NCI-H1105 (cell line): ENCODE measurements around the gene TGFB2.
A peak's percentile ranks its signal among the peaks of the same experiment; 100 is the strongest.

ENCODE experiments used
- DNase-seq: peaks from one replicate; lab custom pipeline; 2025; lab: John Stamatoyannopoulos, UW

Gene TGFB2

DNA sequence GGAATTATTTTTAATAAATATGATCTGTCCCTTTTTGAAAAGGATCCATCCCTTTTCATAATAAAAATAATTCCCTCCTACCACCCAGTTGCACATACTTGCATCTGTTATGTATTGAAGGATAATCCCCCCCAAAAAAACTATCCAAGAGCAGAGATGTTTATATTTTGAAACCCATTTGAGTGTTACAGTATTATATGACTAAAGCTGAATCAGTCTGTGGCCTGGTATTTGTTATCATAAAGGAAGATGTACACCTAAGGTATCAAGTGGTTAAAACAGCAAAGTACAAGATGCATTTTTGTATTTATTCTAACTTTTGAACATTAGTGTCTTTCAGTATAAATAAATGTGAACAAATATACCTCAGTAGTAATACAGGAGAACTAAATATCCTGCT, 12.7 kb upstream of the TGFB2 start:
- DNase-seq: no peak

DNA sequence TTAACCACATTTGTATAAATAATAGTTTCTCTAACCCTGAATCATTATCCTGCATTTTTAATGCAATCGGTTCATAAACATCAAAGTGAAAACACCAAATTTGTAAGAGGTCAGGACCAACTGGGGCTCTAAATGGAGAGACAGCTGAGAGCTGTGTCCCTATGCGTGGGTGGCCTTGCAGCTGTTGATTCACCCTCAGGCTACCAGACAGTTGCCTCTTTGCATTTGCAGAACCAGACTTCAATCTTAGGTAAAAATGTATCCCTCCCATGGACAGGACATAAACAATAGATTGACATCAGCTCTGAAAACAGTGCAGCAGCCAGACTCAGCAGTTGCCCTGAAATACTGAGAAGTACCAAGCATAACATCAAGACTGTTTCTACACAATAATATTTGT, 8.8 kb upstream of the TGFB2 start:
- DNase-seq: no peak

DNA sequence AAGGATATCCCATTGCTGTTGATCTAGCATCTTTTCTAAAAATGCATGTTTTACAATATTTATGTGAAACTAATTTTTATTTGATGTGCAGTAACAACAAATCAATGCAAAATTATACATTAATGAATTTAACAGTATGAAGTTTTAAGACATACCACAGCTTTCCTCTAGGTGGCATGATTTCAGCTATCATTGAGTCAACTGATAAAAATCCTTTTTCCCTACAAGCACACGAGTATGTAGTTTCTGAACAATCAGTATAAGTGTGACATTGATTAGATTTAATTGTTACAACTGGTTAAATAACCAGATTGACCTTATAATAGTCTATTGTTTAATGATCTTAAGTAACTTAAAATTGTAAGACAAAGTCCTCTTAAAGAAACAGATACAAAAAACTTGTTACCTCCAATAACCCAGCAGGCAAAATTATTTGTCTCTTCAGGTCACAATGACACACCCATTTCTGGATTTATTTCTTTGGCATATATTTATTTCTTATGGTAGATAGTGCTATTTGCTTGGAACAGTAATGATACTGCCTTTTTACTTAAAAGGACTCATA, 5.8 kb upstream of the TGFB2 start:
- peak; percentile 35 for DNase-seq

DNA sequence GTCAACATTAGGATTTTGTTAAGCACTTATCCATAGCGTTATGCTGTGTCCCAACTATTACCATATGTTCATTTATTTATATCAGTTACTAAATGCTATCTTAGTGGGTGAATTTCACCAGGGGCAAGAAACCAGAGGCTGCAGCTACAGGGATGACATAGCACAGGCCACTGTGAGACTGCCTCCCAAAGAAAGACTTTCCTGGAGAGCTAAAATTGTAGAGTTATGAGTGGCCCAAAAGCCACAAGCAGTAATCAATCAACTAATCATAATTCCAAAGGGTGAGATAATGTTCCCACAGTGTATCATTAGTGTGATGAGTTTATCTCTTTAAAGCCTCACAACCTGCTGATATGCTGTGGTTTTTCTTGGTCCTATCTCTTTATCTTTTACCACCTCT, 3.8 kb upstream of the TGFB2 start:
- DNase-seq: no peak

DNA sequence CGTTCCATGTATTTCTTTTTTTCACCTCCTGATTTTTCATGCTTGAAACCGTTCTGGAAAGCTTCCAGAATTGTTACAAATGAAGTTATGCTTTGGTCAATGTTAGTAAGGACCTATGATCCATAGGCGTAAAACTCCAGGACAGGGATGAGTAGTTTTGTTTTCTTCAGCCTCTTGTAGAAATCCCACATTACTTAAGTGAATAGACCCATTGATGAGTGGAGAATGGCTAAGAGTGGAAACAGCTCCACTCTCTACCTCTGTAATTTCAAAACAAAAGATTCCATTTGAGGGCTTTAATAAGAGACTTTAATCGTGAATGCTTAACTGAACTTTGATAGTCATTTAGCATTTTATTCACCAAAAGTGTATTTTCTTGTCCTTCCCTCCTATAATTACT, 3.0 kb upstream of the TGFB2 start:
- DNase-seq: no peak

DNA sequence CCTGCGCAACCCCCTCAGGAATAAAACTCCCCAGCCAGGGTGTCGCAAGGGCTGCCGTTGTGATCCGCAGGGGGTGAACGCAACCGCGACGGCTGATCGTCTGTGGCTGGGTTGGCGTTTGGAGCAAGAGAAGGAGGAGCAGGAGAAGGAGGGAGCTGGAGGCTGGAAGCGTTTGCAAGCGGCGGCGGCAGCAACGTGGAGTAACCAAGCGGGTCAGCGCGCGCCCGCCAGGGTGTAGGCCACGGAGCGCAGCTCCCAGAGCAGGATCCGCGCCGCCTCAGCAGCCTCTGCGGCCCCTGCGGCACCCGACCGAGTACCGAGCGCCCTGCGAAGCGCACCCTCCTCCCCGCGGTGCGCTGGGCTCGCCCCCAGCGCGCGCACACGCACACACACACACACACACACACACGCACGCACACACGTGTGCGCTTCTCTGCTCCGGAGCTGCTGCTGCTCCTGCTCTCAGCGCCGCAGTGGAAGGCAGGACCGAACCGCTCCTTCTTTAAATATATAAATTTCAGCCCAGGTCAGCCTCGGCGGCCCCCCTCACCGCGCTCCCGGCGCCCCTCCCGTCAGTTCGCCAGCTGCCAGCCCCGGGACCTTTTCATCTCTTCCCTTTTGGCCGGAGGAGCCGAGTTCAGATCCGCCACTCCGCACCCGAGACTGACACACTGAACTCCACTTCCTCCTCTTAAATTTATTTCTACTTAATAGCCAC, 696 bp downstream of the TGFB2 start:
- DNase-seq: peak; percentile 56

DNA sequence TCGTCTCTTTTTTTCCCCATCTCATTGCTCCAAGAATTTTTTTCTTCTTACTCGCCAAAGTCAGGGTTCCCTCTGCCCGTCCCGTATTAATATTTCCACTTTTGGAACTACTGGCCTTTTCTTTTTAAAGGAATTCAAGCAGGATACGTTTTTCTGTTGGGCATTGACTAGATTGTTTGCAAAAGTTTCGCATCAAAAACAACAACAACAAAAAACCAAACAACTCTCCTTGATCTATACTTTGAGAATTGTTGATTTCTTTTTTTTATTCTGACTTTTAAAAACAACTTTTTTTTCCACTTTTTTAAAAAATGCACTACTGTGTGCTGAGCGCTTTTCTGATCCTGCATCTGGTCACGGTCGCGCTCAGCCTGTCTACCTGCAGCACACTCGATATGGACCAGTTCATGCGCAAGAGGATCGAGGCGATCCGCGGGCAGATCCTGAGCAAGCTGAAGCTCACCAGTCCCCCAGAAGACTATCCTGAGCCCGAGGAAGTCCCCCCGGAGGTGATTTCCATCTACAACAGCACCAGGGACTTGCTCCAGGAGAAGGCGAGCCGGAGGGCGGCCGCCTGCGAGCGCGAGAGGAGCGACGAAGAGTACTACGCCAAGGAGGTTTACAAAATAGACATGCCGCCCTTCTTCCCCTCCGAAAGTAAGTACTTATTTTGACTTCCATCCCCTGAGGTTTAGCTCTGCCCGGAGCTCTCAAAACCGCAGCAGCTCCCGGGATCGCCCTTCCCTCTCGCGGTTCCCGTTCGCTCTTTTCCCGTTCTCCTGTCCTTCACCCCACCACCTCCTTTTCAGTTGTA, 1.5 kb downstream of the TGFB2 start:
- peak; percentile 43 for DNase-seq

DNA sequence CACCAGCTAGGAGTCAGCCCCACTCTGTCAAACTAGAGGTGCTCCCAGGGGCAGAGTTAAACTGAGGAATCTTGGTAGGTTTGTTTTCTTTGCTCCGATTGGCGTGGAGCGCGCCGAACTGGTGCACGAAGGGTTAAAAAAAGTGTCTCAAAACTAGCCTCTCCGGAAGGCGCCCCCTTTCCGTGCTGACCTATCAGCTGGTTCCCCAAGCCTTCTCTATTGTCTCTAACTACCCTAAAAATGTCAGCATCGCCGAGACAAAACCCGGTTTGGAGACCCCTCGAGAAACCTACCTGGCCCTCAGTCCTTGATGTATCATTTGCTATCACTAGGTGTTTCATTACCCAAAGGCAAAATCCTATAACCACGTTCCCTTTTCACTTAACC, 2.2 kb downstream of the TGFB2 start:
- no peak for DNase-seq

DNA sequence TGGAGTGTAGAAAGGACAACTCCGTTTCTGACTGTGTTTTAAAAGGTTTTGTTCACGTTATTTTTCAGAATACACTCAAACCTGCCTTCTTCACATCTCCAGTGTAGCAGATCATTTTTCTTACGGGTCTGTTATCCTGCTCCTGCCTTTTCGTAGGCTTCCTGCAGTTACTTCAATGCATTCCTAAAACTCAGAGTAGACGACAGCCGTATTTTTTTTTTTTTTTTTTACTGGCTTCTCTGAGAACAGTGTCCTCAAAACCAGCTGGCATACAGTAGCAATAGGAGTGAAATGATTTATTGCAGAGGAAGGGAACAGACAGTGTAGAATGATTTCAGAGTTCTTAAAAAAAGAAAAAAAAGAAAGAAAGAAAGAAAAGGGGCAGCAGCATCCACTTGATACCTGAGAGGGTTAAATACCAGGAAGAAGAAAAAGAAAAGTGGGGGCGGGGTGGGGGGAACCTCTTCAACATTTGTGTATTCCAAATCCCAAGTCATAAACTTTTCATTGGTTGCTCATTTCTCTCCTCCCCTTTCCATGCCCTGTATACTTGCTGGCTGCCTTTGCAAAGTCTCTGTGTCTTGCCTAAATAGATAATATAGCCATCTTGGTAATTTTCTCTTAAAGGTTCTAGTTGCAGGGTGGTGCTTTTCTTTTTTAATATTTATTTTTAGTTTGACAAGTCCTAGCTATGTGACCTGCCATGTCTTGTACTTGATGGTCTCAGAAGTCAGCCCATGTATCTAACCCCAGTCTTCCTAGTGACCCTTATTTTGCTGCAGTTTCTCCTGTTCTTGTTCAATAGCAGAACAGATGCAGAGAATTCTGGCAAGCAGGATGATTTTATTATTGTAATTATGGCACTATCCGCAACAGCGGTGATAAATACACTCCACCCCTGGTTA, 2.8 kb downstream of the TGFB2 start:
- peak; percentile 17 for DNase-seq

DNA sequence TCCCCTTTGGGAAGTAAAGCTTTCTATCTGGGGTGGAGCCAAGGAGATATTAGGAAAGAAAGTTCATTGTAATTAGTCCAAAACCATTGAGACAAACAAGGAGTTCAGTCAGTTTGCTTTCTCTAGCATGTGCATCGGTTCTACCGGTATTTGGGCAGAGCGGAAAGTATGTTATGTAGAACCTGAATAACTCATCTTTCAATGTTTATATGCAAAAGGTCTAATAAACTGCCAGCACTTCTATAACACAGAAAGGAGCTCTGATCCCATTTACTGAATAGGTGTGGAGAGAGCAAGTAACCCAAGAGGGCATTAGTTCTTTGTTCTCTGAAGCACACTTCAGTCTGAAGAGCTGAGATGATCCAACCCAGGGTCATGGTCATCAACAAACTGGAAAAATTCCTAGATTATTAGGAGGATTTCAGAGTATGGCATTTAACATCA, 3.5 kb downstream of the TGFB2 start:
- peak; percentile 36 for DNase-seq

DNA sequence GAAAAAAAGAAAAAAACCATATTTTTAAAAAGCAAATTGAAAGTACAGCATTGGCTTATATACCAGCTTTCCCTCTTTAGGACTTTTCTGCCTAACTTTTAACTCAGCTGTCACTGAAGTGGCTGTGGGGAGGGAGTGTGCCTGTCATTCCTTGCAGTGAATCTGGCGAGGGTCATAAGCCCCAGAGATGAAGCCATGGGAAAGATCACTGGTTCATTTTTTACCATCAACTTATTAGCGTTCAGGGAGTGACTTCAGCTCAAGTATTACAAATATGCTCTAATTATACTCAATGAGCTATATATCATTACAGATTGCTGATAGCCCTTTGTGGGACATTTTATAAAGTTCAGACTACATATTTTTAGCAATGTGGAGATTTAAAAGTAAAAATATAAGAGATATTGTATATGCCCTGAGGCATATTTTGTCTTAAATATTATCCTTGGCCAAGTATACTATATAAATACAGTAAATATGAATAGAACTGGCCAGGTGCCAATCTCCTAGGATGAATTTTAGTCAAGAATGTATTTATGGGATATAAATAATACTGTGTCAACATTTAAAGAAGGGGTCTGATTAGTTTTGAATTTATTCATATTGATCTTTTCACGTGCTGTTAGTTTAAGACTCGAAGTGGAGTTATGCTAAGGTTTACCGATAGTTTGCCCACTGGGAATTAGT, 4.4 kb downstream of the TGFB2 start:
- no peak for DNase-seq

DNA sequence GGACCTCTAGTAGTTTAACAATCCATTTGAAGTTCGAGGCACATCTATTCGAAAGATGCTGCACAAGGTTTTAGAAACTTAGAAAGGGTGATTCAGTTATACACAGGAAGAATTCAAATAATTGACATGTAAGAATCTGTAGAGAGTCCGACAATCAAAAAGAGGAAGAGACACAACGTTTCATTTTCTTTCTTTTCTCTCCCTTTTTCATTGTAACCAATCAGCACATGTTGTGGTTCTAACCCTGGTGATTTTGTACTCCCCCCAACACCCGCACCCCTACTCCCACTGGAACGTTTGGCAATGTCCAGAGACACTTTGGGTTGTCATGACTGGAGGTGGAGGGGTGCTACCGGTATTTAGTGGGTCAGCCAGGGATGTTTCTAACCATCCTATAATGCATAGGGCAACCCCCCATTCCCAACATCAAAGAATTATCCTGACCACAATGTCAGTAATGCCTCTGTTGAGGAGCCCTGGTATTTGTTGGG, 4.9 kb downstream of the TGFB2 start:
- no peak for DNase-seq

DNA sequence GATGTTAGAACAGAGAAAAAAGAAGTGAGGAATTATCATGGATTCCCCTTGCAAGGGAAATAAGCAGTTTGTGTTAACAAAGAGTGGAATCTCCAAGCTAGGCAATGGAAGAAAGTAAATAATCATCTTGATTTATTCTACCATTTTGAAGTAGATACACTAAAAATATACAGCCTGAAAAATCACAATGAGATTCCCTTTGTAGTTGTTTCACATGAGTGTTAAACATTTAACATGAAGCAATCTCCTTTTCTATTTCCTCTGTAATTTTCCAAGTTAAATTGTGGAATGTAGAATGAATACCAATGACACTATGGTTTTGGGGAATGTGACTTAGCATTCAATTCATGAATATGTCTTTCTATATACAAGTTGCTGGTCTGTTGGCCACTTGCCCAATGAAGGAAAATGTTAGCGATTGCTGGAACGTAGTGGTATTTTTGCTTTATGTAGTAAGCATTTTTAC, 5.7 kb downstream of the TGFB2 start:
- DNase-seq: no peak

DNA sequence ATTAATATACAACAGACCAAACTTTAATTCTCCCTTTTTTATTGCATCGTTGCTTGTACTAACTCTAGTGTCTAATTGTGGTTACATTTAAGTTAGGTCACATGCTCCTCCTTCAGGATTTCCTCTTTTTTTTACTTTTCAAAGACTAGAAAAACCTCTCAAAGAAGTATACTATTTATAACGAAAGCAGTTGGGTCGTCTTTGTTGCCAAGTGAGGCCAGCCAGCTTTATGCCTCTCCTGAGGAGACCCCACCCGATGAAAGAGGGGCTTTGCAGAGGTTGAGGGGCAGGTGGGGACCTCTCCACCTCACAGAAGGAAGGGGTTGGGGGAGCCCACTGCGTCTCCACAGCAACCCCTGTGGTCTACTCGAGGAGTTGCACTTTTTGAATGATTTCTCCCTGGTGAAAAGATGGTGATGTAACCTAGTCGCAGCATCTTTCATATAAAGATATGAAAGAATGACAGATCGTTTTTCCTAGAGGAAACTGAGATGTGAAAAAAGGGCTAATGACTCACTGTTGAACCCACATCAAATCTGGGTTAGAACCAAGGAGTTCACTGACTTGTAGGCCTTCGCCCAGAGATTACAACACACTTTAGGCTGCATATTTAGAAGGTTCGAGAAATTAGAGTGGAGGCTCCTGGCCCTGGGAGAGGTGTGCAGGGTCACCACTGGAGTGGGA, 6.4 kb downstream of the TGFB2 start:
- no peak for DNase-seq

DNA sequence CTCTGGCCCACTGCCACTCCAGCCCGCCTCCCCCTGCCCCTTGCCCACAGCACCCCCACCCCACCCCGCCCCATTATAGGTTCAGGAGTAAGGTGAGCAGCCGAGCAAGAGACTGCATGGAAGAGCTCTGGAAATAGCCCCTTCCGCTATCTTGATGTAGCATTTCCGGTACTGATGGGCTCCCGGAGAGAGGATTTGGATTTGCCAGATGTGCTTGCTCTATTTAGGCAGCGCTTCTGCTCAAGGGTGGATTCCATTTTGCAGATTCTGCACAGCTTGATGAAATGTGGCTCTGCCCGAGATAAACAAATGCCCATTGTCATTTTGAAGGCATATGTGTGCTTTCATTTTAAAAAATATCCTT, 6.9 kb downstream of the TGFB2 start:
- DNase-seq: no peak

DNA sequence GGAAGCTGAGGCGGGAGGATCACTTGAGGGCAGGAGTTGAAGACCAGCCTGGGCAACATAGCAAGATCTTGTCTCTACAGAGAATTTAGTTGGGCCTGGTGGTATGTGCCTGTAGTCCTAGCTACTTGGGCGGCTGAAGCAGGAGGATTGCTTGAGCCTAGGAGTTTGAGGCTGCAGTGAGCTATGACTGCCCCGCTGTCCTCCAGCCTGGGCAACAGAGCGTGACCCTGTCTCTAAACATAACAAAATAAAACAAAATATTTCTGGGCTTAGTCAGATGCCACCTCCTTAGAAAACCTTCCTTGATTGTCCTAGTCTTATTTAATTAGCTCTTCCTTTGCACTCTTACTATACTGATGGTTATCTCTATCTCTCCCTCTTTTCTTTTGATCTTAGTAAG, 8.5 kb downstream of the TGFB2 start:
- DNase-seq: no peak

DNA sequence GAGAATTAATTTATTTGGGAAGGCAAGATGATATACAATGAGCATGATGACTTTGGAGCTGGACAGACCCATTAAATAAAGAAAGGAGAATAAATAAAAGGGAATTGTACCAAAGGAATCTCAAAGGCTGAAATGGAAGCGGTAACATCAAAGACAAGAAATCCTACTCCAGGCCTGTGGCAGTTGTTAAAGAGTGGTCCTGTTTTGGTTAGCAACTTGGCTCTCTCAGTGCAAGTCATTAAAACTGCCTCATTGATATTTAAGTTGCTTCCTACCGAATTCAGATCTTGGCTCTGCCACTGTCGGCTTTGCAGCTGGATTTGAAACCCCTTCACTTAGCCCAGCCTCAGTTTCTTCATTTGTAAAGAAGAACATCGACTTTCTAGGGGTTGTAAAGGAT, 10.1 kb downstream of the TGFB2 start:
- no peak for DNase-seq

DNA sequence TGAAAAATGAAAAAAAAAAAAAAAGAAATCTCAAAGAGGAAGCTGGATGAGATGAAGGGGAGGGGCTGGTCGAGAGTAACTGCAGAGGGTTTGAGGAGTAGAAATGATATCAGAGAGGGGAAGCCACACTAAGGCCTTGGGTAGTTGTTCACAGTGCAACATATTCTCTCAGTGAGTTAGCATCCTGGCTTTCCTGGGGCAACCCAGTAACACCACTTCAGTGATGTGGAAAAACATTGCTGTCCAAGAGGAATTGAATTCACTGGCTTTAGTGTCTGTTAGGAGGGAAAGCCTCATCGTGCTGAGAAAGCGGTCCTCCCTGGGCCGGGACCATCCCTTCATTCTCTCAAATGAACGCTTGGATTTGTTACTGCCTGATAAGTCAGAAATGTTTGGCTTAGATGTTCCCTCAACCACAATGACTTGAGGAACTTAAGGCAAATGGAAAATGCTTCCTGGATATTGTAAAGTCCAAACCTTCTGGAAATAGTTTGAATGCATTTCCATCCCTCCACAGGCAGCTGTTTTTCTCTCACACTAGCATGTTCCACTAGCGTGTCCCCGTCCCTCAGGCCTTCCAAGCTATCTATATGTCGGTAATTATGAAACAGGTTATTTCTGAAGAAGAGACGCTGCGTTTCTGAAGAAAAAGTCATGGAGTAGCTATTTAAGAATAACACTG, 12.2 kb downstream of the TGFB2 start:
- no peak for DNase-seq

DNA sequence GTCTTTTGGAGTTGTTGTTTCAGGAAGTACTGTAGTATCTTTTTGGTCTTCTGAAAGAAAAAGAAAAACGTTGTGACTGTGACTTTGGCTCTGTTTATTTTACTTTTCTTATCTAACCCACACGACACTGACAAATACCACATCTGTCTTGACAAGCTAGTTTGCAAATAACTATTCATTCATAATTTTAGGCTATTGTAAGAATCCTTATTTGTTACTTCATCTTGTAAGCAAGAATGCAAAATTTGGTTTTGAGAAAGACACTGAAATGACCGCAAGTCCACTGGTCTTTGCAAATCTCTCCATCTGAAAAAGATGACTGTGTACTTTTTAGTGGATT, 12.7 kb downstream of the TGFB2 start:
- DNase-seq: no peak

DNA sequence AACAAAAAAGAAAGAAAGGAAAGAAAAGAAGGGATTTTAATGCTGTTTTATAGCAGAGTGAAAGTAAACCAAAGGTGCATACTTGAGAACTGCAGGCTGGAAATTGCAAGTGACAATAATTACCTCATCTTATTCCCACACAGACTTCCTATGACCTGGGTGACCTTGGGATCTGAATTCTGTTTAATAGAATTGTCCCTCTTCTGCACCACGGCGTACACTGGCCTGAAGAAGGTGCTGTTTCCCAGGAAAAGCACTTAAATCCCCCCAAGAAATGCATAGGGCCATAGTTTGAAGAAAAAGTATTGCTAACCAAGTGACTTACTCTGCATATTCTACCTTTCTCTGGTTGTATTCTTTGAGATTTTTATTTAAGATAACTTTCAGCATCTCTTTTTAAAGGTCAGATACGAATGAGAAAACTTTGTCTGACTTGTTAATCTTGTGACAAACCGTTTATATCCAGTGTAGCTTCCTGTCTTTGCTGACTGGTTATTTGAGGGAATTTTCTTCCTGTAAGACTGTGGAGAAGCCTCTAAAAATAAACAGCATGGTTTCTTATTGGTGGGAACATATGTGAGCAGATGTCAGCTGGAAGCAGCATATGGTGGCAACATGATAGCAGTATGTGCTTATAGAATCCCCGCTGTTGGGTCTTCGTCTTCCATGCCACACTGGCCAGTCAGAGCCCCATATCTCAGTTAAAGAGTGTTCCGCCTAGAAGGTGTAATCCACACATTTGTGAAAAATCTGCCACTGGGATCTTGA, 16.3 kb downstream of the TGFB2 start:
- DNase-seq: peak; percentile 20
